K562 (cell line): Measurements from ENCODE around the gene FAF2. TPM values are rescaled to one million over a fixed set of nuclear protein-coding genes. Genes with fewer than 3 reads are reported as not detected.
A peak's percentile ranks its signal among the peaks of the same experiment; 100 is the strongest.

Source experiments
- HMGN3 ChIP-seq: IDR thresholded peaks from 2 replicates; pipeline ENCODE4 v1.6.1; 2011; ENCODE audit warnings: borderline replicate concordance, low read depth, mild to moderate bottlenecking, mixed read lengths, low read length; ENCODE audit not compliant: insufficient read length; ENCODE audit errors: extremely low read depth
- MBD2 ChIP-seq: sonication (generic); IDR thresholded peaks from 2 replicates; pipeline ENCODE4 v1.6.1; 2016; ENCODE audit warnings: low read depth, borderline replicate concordance
- MYBL2 ChIP-seq, 2 experiments: fragments of 450-650 bp in 1 of 2; sonication (generic) in 1 of 2; formaldehyde crosslinking in 1 of 2; IDR thresholded peaks; 2 replicates each; pipeline versions ENCODE4 v1.6.1 to v1.8.1; 2017 to 2022; ENCODE audit warnings: borderline replicate concordance in 1 of 2, inconsistent platforms in 1 of 2, low read depth in 1 of 2, mild to moderate bottlenecking in 1 of 2, missing genetic modification reagents in 1 of 2, moderate library complexity in 1 of 2
- MYC ChIP-seq, 2 experiments: fragments of 250-450 bp in 1 of 2; sonication (Bioruptor Pico) in 1 of 2; IDR thresholded peaks; 2 replicates each; pipeline versions ENCODE4 v1.5.1 to v1.6.1; 2012 to 2021; ENCODE audit warnings: low read depth in 2 of 2, borderline replicate concordance in 1 of 2, improper control_type of control experiment in 1 of 2, low read length in 1 of 2, mild to moderate bottlenecking in 1 of 2, moderate library complexity in 1 of 2
- NR4A1 ChIP-seq, 2 experiments: fragments of 250-450 bp in 1 of 2; fragments of 450-650 bp in 1 of 2; sonication (Bioruptor Pico) in 1 of 2; IDR thresholded peaks; 2 replicates each; pipeline versions ENCODE4 v1.4.0 to v1.6.1; 2016 to 2020; ENCODE audit warnings: mild to moderate bottlenecking in 2 of 2, missing compliant biosample characterization in 1 of 2, missing genetic modification characterization in 1 of 2, moderate library complexity in 1 of 2
- SMC3 ChIP-seq: conservative IDR thresholded peaks from 2 replicates; pipeline ENCODE4 v1.6.1; 2011; ENCODE audit warnings: low read depth, low read length, improper control_type of control experiment; ENCODE audit not compliant: insufficient read depth
- YY1 ChIP-seq, 3 experiments: IDR thresholded peaks; 2 replicates each; pipeline ENCODE4 v1.6.1; 2011; ENCODE audit warnings: low read length in 2 of 3, mild to moderate bottlenecking in 2 of 3, moderate library complexity in 2 of 3, borderline replicate concordance in 1 of 3, control low read depth in 1 of 3, low read depth in 1 of 3; ENCODE audit not compliant: insufficient read depth in 3 of 3, insufficient replicate concordance in 2 of 3, control insufficient read depth in 1 of 3, insufficient read length in 1 of 3; ENCODE audit errors: extremely low read depth in 1 of 3
- ZNF197 ChIP-seq: fragments of 200-800 bp; sonication (Bioruptor generic); IDR thresholded peaks from 2 replicates; pipeline ENCODE4 v1.6.1; 2016; ENCODE audit warnings: low read depth, missing genetic modification characterization, missing compliant biosample characterization
- ZNF740 ChIP-seq, 3 experiments: fragments of 200-800 bp in 1 of 3; sonication (Bioruptor generic) in 1 of 3; sonication (generic) in 1 of 3; formaldehyde crosslinking in 1 of 3; IDR thresholded peaks; 2 replicates each; pipeline versions ENCODE4 v1.6.1 to v1.8.0; 2016 to 2022; ENCODE audit warnings: mild to moderate bottlenecking in 2 of 3, missing compliant biosample characterization in 2 of 3, missing genetic modification characterization in 2 of 3, missing genetic modification reagents in 1 of 3
- ZNF766 ChIP-seq: fragments of 200-800 bp; sonication (Bioruptor generic); conservative IDR thresholded peaks from 2 replicates; pipeline ENCODE4 v1.6.1; 2016; ENCODE audit warnings: missing genetic modification characterization, missing compliant biosample characterization
- polyA plus RNA-seq, 8 experiments: library from polyadenylated mRNA; depleted of rRNA in 4 of 8; stranded (reverse) in 5 of 8; unstranded in 3 of 8; fragments of >200 nt; fragmentation: Nextera tagmentation in 2 of 8; fragmentation: Illumina TruSeq in 1 of 8; extraction: Ambion mirVana in 2 of 8; extraction: Trizol in 1 of 8; gene quantifications; 2 replicates each; pipeline versions ENCODE4 v1.2.1 to v1.2.3, GENCODE V29; 2011 to 2014; ENCODE audit warnings: inconsistent platforms in 1 of 8, missing spikeins in 1 of 8
- total RNA-seq, 7 experiments: library from RNA; depleted of rRNA in 6 of 7; stranded (reverse); fragments of >200 nt in 6 of 7; fragmentation: Illumina TruSeq in 2 of 7; extraction: Trizol in 2 of 7; gene quantifications; 2 replicates each; pipeline versions ENCODE4 v1.2.1 to v1.2.3, GENCODE V29; 2011 to 2021; ENCODE audit warnings: low replicate concordance in 1 of 7
- TF ChIP-seq, protein P1 (sequence below), 2 experiments: IDR thresholded peaks; 2 replicates each; pipeline ENCODE4 v1.6.1; 2012; ENCODE audit warnings: improper control_type of control experiment in 2 of 2, low read depth in 2 of 2, low read length in 2 of 2, borderline replicate concordance in 1 of 2
- TF ChIP-seq, protein P2 (sequence below): fragments of 450-650 bp; IDR thresholded peaks from 2 replicates; pipeline ENCODE4 v1.6.1; 2016; ENCODE audit warnings: low read depth

FAF2 gene
- total and polyA plus RNA-seq, 9 of the 15 experiments (the other 6 are each of a cell fraction or from before 2014, with no cell fraction given): 25.0 to 44.6 (median 36.1) TPM

GRCh38 chr5:176447591-176447977 is 601 bp upstream of the FAF2 start (continued):
- TF ChIP-seq, protein P1, sequence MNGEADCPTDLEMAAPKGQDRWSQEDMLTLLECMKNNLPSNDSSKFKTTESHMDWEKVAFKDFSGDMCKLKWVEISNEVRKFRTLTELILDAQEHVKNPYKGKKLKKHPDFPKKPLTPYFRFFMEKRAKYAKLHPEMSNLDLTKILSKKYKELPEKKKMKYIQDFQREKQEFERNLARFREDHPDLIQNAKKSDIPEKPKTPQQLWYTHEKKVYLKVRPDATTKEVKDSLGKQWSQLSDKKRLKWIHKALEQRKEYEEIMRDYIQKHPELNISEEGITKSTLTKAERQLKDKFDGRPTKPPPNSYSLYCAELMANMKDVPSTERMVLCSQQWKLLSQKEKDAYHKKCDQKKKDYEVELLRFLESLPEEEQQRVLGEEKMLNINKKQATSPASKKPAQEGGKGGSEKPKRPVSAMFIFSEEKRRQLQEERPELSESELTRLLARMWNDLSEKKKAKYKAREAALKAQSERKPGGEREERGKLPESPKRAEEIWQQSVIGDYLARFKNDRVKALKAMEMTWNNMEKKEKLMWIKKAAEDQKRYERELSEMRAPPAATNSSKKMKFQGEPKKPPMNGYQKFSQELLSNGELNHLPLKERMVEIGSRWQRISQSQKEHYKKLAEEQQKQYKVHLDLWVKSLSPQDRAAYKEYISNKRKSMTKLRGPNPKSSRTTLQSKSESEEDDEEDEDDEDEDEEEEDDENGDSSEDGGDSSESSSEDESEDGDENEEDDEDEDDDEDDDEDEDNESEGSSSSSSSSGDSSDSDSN (IDR thresholded peaks at IDR 0.05; ENCODE audit: borderline replicate concordance in 1 of 2, low read depth in 2 of 2, low read length in 2 of 2): peak; percentile 3 to 45; a peak in 1 of 4 replicates
- TF ChIP-seq NR4A1 (CRISPR knock-in tag; IDR thresholded peaks at IDR 0.05) (no peak), NR4A1 (tag; IDR thresholded peaks at IDR 0.05) (peak; percentile 40; the same call in 1 of the 2 replicates), HMGN3 (peak; percentile 21), ZNF197 (CRISPR knock-in tag) (no peak), MBD2 (peak; percentile 10; the same call in 1 of the 2 replicates), MYC (IDR thresholded peaks at IDR 0.05; ENCODE audit: low read depth, low read length) (no peak), MYC (CRISPR knock-in tag; IDR thresholded peaks at IDR 0.05; ENCODE audit: borderline replicate concordance, low read depth) (0 out of 2 replicates have a peak, but pooled peaks have one; percentile 18), MYBL2 (IDR thresholded peaks at IDR 0.05; ENCODE audit: low read depth) (no peak), MYBL2 (CRISPR knock-in tag; IDR thresholded peaks at IDR 0.05; ENCODE audit: borderline replicate concordance) (no peak), SMC3 (0 out of 2 replicates have a peak, but pooled peaks have one; percentile 4), YY1 (IDR thresholded peaks at IDR 0.05; ENCODE audit: borderline replicate concordance in 1 of 3, control insufficient read depth in 1 of 3, extremely low read depth in 1 of 3, insufficient read depth in 3 of 3, insufficient read length in 1 of 3, insufficient replicate concordance in 2 of 3, low read depth in 1 of 3, low read length in 2 of 3) (peak in 2 of 3 experiments; percentile 15 to 78), ZNF740 (CRISPR knock-in tag; IDR thresholded peaks at IDR 0.05) (0 out of 2 replicates have a peak, but pooled peaks have one; percentile 19), ZNF740 (tag; IDR thresholded peaks at IDR 0.05) (no peak), ZNF766 (CRISPR knock-in tag) (peak; percentile 98)
- TF ChIP-seq, protein P2, sequence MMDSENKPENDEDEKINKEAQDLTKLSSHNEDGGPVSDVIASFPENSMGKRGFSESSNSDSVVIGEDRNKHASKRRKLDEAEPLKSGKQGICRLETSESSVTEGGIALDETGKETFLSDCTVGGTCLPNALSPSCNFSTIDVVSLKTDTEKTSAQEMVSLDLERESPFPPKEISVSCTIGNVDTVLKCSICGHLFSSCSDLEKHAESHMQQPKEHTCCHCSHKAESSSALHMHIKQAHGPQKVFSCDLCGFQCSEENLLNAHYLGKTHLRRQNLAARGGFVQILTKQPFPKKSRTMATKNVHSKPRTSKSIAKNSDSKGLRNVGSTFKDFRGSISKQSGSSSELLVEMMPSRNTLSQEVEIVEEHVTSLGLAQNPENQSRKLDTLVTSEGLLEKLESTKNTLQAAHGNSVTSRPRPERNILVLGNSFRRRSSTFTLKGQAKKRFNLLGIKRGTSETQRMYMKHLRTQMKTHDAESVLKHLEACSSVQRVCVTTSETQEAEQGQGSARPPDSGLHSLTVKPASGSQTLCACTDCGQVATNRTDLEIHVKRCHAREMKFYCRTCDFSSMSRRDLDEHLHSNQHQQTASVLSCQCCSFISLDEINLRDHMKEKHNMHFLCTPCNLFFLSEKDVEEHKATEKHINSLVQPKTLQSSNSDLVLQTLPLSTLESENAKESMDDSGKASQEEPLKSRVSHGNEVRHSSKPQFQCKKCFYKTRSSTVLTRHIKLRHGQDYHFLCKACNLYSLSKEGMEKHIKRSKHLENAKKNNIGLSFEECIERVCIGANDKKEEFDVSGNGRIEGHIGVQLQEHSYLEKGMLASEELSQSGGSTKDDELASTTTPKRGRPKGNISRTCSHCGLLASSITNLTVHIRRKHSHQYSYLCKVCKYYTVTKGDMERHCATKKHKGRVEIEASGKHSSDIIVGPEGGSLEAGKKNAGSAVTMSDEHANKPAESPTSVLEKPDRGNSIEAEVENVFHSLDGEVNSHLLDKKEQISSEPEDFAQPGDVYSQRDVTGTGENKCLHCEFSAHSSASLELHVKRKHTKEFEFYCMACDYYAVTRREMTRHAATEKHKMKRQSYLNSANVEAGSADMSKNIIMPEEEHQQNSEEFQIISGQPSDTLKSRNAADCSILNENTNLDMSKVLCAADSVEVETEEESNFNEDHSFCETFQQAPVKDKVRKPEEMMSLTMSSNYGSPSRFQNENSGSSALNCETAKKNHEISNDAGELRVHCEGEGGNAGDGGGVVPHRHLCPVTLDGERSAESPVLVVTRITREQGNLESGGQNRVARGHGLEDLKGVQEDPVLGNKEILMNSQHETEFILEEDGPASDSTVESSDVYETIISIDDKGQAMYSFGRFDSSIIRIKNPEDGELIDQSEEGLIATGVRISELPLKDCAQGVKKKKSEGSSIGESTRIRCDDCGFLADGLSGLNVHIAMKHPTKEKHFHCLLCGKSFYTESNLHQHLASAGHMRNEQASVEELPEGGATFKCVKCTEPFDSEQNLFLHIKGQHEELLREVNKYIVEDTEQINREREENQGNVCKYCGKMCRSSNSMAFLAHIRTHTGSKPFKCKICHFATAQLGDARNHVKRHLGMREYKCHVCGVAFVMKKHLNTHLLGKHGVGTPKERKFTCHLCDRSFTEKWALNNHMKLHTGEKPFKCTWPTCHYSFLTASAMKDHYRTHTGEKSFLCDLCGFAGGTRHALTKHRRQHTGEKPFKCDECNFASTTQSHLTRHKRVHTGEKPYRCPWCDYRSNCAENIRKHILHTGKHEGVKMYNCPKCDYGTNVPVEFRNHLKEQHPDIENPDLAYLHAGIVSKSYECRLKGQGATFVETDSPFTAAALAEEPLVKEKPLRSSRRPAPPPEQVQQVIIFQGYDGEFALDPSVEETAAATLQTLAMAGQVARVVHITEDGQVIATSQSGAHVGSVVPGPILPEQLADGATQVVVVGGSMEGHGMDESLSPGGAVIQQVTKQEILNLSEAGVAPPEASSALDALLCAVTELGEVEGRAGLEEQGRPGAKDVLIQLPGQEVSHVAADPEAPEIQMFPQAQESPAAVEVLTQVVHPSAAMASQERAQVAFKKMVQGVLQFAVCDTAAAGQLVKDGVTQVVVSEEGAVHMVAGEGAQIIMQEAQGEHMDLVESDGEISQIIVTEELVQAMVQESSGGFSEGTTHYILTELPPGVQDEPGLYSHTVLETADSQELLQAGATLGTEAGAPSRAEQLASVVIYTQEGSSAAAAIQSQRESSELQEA: no peak
